Dedifferentiated amniotic fluid mesenchymal stem cell (primary cell): ENCODE measurements around the gene C2orf69.
"Not testable (repeated sequence)": the region's sequence is repeated elsewhere in the genome, so short reads cannot be mapped to it uniquely, and the experiment has no call there.

ENCODE experiments used
- DNase-seq: peaks from one replicate; pipeline ENCODE4 v3.0.0-alpha.2; 2016; ENCODE audit errors: extremely low spot score

The C2orf69 gene

DNA sequence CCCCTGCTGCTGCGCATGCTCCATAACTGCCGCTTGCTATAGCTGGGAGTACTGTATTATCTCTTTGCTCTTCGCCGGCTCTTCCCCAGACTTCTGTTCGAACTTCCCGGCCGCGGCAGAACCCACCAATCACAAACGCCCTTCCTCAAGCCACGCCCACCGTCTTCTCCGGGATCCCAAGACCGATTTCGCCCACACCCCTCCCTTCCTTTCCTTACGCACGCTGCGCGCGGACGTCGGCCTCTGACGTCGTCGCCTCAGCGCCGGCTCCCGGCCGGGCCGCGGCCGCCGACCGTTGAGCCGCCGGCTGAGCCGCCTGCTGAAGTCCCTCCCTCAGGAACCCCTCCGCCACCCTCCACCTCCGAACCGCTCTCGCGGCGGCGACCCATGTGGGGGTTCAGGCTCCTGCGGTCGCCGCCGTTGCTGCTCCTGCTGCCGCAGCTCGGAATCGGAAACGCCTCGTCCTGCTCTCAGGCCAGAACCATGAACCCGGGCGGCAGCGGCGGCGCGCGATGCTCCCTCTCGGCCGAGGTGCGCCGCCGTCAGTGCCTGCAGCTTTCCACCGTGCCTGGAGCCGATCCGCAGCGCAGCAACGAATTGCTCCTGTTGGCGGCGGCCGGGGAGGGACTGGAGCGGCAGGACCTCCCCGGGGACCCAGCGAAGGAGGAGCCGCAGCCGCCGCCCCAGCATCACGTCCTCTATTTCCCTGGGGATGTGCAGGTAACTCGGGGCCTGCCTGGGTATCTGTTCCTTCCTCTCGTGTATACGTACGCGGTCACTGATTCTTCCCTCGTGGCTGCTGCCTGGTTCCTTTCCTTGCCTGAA lies at the start of gene C2orf69:
Gene C2orf69 (plus strand): TSS at position 242 of the 825 bp plus-strand sequence. CDS start 146 bp downstream, at position 388.
- peak; percentile 96 for DNase-seq

DNA sequence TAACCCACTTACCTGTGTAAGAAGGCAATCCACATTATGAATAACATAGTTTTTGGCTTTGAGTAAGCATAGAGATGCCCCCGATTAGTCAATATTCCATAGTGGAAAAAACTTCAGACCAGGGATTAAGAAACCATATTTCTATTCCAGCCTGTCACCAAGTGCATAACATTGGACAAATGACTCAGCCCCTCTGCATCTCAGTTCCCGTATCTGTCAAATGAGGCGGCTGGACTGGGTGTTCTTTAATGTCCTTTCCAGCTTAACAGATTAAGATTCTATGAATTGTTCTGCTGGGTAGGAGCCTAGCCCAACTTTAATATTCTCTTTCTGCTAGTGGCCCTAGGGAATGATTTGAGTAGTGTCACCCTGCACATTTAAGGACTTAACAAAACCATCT lies 48.3 kb upstream of the C2orf69 start:
- no peak for DNase-seq

DNA sequence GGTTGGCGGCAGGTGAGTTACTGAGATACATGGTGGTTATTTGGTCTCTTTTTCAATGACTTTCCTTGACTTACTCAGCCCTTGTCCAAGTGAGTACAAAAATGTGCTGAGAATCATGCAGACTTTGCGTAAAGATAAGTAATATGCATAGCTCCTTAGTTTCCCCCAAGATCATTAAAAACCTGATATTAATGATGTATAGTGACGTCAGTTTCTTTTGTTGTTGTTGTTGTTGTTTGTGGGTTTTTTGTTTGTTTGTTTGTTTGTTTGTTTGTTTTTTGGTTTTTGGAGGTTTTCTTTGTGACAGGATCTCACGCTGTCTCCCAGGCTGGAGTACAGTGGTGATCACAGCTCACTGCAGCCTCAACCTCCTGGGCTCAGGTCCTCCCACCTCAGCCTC lies 45.2 kb upstream of the C2orf69 start:
- no peak for DNase-seq

DNA sequence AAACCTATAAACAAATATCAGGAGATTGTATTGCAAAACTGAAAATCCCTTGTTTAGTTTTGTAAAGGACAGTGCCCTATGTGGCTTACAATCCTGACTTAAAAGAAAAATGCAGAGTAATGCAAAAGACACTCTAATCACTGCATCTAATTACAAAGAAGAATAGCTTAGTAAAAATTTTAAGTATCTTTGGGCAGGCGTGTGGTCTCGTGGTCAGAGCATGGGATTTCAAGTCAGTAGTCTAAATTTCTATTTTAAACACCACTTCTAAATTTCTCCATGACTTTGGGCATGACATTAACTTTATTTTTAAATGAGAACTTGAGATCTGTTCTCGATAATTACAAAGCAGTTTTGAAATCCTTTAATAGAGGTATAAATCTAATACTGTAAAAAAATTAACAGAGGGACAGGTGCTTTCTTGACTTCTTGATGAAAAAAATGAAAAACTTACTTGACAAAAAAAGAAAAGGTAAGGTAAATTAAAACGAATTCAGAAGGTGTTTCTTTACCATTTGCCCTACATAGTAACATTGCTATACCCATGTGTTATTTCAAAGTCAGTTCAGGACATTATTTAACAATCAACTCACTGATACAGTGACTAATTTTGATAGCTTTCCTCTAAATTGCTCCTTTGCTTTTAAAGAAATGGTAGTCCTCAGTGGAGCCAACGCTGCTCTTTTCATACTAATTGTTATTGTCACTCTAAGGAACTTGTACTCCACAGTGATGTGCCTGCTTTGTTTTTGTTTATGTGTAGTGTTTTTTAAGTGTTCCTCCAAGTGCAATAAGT lies 42.5 kb upstream of the C2orf69 start:
- no peak for DNase-seq

- no peak for DNase-seq
Observed at GRCh38 chr2:199869227-199869541, 41.9 kb upstream of the C2orf69 start.

DNA sequence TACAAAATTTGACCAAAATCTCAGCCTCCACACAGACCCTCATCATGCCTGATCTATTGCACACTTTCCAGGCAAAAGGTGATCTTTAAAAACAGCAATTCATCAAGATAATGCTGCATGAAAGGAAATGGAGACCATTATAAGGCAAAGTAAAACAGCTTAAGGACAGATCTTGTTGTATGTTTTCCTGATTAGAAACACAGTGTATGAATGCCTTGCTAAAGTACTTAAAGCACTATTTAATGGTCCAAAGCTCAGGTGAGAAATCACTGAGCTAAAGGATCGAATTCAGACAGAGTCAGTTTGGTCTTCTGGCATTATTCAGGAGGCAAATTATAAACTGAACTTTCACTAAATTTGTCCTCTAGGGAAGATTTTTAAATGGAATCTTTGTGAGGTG lies 41.4 kb upstream of the C2orf69 start:
- DNase-seq, result no peak

DNA sequence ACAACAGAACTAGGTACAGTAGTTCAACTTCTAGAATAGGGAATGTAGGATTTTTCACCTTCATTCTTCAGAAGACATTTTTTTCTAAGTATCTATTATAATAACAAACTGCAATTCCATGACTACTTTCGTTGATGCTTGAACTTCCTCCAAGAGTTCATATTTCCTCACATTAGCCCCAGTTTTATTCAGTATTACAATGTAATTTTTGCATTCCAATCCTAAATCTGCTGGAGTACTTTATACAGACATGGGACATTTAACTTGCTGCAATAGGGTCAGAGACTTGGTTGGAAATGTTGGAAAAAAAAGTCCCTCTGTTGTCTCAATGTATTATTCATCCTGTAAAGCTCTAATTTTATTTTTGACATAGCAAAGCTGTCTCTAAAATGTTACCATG lies 40.5 kb upstream of the C2orf69 start:
- peak; percentile 67 for DNase-seq

- DNase-seq, result no peak
Observed at GRCh38 chr2:199874209-199874608, 36.9 kb upstream of the C2orf69 start.

- peak; percentile 88 for DNase-seq
Observed at GRCh38 chr2:199875400-199875799, 35.7 kb upstream of the C2orf69 start.

- DNase-seq, result no peak
Observed at GRCh38 chr2:199882667-199883066, 28.4 kb upstream of the C2orf69 start.

DNA sequence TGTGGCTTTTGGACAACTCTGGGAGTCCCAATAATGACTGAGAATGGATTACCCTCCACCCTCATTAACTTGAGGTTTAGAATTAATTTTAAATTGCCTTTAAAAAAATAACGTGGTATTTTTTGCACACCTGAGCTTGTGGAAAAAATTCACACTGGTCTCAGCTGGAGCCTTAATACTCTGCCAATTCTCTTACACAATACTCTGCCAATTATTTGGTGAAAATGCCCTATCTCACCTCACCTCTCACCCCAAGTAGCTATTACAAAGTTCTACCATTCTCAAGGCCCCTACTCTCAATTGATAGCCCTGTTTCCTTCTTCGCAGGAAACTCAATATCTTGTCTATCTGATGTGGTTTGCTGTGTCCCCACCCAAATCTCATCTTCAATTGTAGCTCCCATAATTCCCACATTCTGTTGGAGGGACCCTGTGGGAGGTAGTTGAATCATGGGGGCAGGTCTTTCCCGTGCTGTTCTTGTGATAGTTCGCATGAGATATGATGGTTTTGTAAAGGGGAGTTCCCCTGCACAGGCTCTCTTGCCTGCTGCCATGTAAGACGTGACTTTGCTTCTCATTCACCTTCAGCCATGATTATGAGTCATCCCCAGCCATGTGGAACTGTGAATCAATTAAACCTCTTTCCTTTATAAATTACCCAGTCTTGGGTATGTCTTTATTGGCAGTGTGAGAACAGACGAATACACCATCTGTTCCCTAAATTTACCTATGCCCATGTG lies 27.4 kb upstream of the C2orf69 start:
- no peak for DNase-seq

GRCh38 chr2:199895406-199895805 lies 15.7 kb upstream of the C2orf69 start:
- no peak for DNase-seq

- no peak for DNase-seq
Observed at GRCh38 chr2:199896617-199897016, 14.5 kb upstream of the C2orf69 start.

- no peak for DNase-seq
Observed at GRCh38 chr2:199901942-199902341, 9.2 kb upstream of the C2orf69 start.

DNA sequence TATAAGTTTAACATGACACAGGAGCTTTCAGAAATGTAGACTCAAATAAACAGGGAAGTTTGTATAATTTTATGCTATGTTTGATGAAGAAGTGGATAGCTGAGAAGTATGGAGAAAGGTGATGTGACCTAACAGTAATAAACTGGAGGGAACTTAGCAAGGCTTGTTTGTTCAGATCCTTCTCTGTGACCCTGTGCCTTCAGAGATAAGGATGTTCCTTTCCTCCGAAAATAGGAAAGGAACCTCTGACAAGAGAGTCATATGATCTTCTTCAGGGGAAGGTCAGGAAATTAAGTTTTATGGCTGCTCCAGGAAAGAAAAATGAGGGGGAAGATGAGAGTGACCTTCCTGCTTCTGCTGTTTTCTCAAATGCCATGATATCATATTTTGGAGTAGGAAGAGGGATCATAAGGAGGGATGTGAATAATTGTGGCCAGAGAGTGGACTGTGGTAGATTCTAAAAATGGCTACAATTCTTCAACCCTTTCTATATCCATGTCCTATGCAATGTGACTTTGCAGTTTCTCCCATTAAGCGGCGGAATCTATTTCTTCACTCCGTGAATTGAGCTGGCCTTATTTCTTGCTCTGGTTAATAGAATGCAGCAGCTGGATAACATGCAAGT lies 8.5 kb upstream of the C2orf69 start:
- DNase-seq, result no peak

- no peak for DNase-seq
Observed at GRCh38 chr2:199903111-199903510, 8.0 kb upstream of the C2orf69 start.

DNA sequence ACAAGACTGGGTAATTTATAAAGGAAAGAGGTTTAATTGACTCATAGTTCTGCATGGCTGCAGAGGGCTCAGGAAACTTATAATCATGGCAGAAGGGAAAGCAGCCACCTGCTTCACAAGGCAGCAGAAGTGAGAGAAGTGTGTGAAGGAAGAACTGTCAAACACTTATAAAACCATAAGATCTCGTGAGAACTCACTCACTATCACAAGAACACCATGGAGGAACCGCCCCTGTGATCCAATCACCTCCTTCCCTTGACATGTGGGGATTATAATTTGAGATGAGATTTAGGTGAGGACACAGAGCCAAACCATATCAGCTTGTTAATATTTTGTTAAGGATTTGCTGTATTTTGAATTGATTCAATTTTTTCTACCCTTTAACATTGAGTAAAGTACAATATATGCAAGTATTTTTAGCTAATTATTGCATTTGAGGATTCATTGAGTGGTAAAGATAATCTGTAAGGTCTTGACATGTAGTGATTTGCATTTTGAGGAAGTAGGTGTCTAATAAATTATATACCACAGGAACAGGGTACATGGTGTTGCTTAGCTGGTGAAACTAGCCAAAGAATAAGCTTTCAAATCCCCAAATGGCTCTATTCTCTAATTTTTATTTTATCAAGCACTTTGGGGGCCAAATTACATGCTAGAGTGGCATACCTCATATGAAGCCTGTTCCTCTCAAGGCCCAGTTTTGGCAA lies 3.9 kb upstream of the C2orf69 start:
- no peak for DNase-seq

- DNase-seq, result no peak
Observed at GRCh38 chr2:199910338-199911051, 598 bp upstream of the C2orf69 start.

DNA sequence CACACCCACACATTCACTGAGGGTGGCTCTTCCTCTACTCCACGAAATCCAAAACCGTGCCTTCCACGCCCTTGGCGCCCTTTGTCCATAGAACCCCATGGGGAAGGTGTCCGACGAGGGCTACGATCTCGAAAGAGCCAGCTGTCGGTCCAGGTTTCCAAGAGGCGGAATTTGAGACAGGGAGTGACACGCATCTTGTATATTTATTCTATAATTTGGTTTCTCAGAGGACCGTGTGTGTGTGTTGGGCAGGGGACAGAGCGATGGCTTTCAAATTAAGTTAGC lies 726 bp downstream of the C2orf69 start:
- DNase-seq, result no peak

GRCh38 chr2:199912553-199913114 lies 1.5 kb downstream of the C2orf69 start:
- DNase-seq, result not testable (repeated sequence)
